GM21367 (cell line): ENCODE results near the gene MBOAT2.

Experiments used
- ATAC-seq: cut with Tn5 transposase; IDR thresholded peaks from one replicate; pipeline ENCODE4 v1.9.1; 2021; ENCODE audit not compliant: unreplicated experiment

The MBOAT2 gene

GRCh38 chr2:9018534-9018933, 15.1 kb upstream of the MBOAT2 start:
- no peak for ATAC-seq

- ATAC-seq: no peak
Observed at GRCh38 chr2:9018109-9018508, 14.6 kb upstream of the MBOAT2 start.

GRCh38 chr2:9017411-9017810, 13.9 kb upstream of the MBOAT2 start:
- ATAC-seq: no peak

- ATAC-seq: no peak
Observed at GRCh38 chr2:9015998-9016397, 12.5 kb upstream of the MBOAT2 start.

- no peak for ATAC-seq
Observed at GRCh38 chr2:9013403-9013802, 9.9 kb upstream of the MBOAT2 start.

GRCh38 chr2:9010866-9011265, 7.4 kb upstream of the MBOAT2 start:
- no peak for ATAC-seq

- no peak for ATAC-seq
Observed at GRCh38 chr2:9008951-9009664, 5.6 kb upstream of the MBOAT2 start.

GRCh38 chr2:9006368-9006767, 2.9 kb upstream of the MBOAT2 start:
- no peak for ATAC-seq

GRCh38 chr2:9004338-9005204, 1.1 kb upstream of the MBOAT2 start:
- no peak for ATAC-seq

GRCh38 chr2:9003366-9003615, 193 bp downstream of the MBOAT2 start:
- ATAC-seq: no peak

- no peak for ATAC-seq
Observed at GRCh38 chr2:9002637-9003365, 683 bp downstream of the MBOAT2 start.

- no peak for ATAC-seq
Observed at GRCh38 chr2:9002313-9002636, 1.2 kb downstream of the MBOAT2 start.

- ATAC-seq: no peak
Observed at GRCh38 chr2:9001778-9002177, 1.7 kb downstream of the MBOAT2 start.

- ATAC-seq: no peak
Observed at GRCh38 chr2:9001229-9001628, 2.3 kb downstream of the MBOAT2 start.

- no peak for ATAC-seq
Observed at GRCh38 chr2:9000442-9000841, 3.0 kb downstream of the MBOAT2 start.

- ATAC-seq: no peak
Observed at GRCh38 chr2:8999797-9000196, 3.7 kb downstream of the MBOAT2 start.

GRCh38 chr2:8999102-8999446, 4.4 kb downstream of the MBOAT2 start:
- ATAC-seq: no peak

GRCh38 chr2:8998418-8999101, 4.9 kb downstream of the MBOAT2 start:
- no peak for ATAC-seq

- no peak for ATAC-seq
Observed at GRCh38 chr2:8997631-8998030, 5.9 kb downstream of the MBOAT2 start.

GRCh38 chr2:8997108-8997507, 6.4 kb downstream of the MBOAT2 start:
- ATAC-seq: no peak

GRCh38 chr2:8996006-8996405, 7.5 kb downstream of the MBOAT2 start:
- ATAC-seq: no peak

- ATAC-seq: no peak
Observed at GRCh38 chr2:8994386-8994785, 9.1 kb downstream of the MBOAT2 start.
